GM12891 (cell line): ENCODE results near the gene SCN4A.

Experiments used
- POLR2A ChIP-seq: IDR thresholded peaks from 2 replicates; pipeline ENCODE4 v1.6.1; 2011; ENCODE audit warnings: low read depth, low read length, control low read depth
- POLR2AphosphoS5 ChIP-seq: IDR thresholded peaks from 2 replicates; pipeline ENCODE4 v1.6.1; 2011; ENCODE audit warnings: low read depth, low read length, control low read depth
- TAF1 ChIP-seq: IDR thresholded peaks from 2 replicates; pipeline ENCODE4 v1.6.1; 2011; ENCODE audit warnings: low read depth, low read length, control low read depth

GRCh38 chr17:63934183-63935112 lies 38.3 kb downstream of the SCN4A start:
- TF ChIP-seq POLR2AphosphoS5: no peak
- no peak for TF ChIP-seq POLR2A
- TF ChIP-seq TAF1: no peak
